Measurements from ENCODE around the gene SSB.
"Not testable (repeated sequence)": the region's sequence is repeated elsewhere in the genome, so short reads cannot be mapped to it uniquely, and the experiment has no call there.

SSB gene

GRCh38 chr2:169840747-169841142 lies 42.1 kb downstream of the SSB start:
- TF ChIP-seq ZFX (IDR thresholded peaks at IDR 0.05) (no peak), CTCF (conservative IDR thresholded peaks at IDR 0.05) (no peak)
- no peak overlapping the region for H3K27ac ChIP-seq

DNA sequence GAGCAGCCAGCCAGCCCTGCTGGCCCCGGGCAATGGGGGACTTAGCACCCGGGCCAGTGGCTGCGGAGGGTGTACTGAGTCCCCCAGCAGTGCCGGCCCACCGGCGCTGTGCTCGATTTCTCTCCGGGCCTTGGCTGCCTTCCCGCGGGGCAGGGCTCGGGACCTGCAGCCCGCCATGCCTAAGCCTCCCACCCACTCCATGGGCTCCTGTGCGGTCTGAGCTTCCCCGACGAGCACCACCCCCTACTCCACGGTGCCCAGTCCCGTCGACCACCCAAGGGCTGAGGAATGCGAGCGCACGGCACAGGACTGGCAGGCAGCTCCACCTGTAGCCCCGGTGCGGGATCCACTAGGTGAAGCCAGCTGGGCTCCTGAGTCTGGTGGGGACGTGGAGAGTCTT lies 43.0 kb downstream of the SSB start:
- not testable (repeated sequence) for H3K27ac ChIP-seq

- no peak overlapping the region for H3K27ac ChIP-seq
- TF ChIP-seq ZFX (IDR thresholded peaks at IDR 0.05) = no peak
- TF ChIP-seq CTCF (conservative IDR thresholded peaks at IDR 0.05) = no peak
These were observed 46.3 kb downstream of the SSB start for GRCh38 chr2:169845016-169845415.

GRCh38 chr2:169848959-169849693 lies 50.5 kb downstream of the SSB start:
- H3K27ac ChIP-seq = not testable (repeated sequence)

- no peak for TF ChIP-seq ZFX (IDR thresholded peaks at IDR 0.05)
- no peak for TF ChIP-seq CTCF (conservative IDR thresholded peaks at IDR 0.05)
- no peak overlapping the region for H3K27ac ChIP-seq
These were observed 51.0 kb downstream of the SSB start for GRCh38 chr2:169849710-169850109.

- TF ChIP-seq CTCF (conservative IDR thresholded peaks at IDR 0.05) (no peak), ZFX (IDR thresholded peaks at IDR 0.05) (no peak)
- H3K27ac ChIP-seq = no peak overlapping the region
These were observed 54.5 kb downstream of the SSB start for GRCh38 chr2:169853041-169853668.

DNA sequence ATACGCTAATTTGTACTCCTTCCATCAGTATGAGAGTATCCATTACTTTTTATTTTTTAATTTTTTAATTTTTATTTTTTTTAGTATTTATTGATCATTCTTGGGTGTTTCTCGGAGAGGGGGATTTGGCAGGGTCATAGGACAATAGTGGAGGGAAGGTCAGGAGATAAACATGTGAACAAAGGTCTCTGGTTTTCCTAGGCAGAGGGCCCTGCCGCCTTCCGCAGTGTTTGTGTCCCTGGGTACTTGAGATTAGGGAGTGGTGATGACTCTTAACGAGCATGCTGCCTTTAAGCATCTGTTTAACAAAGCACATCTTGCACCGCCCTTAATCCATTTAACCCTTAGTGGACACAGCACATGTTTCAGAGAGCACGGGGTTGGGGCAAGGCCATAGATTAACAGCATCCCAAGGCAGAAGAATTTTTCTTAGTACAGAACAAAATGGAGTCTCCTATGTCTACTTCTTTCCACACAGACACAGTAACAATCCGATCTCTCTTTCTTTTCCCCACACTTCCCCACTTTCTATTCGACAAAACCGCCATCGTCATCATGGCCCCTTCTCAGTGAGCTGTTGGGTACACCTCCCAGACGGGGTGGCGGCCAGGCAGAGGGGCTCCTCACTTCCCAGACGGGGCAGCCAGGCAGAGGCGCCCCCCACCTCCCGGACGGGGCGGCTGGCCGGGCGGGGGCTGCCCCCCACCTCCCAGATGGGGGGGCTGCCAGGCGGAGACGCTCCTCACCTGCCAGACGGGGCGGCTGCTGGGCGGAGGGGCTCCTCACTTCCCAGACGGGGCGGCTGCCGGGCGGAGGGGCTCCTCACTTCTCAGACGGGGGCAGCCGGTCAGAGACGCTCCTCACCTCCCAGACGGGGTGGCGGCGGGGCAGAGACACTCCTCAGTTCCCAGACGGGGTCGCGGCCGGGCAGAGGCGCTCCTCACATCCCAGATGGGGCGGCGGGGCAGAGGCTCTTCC lies 56.9 kb downstream of the SSB start:
- H3K27ac ChIP-seq = not testable (repeated sequence)

GRCh38 chr2:169859423-169859822 lies 60.8 kb downstream of the SSB start:
- no peak overlapping the region for H3K27ac ChIP-seq
- TF ChIP-seq ZFX (IDR thresholded peaks at IDR 0.05) = no peak
- no peak for TF ChIP-seq CTCF (conservative IDR thresholded peaks at IDR 0.05)
